Measurements from ENCODE around the gene TMEM63B.
A peak's percentile ranks its signal among the peaks of the same experiment; 100 is the strongest.

TMEM63B gene

GRCh38 chr6:44105993-44106740 lies 21.2 kb upstream of the TMEM63B start:
- Histone ChIP-seq H3K9me3 (ENCODE audit: control insufficient read depth in 5 of 5, low read length in 5 of 5) (no peaks in the 10 kb centered on the region), H3K4me3 (ENCODE audit: low read depth in 1 of 5, low read length in 5 of 5) (no peak overlapping the region), H3K27ac (ENCODE audit: low read depth, low read length) (no peak overlapping the region), H3K27me3 (ENCODE audit: control insufficient read depth in 5 of 5, insufficient read depth in 4 of 5, low read length in 5 of 5) (no peaks in the 10 kb centered on the region), H3K9ac (ENCODE audit: low read length in 5 of 5) (peak overlapping the region in 2 of 5 donors; percentile 10 to 16), H3K4me1 (ENCODE audit: control insufficient read depth in 5 of 5, insufficient read depth in 5 of 5, low read length in 5 of 5) (peaks cover 4 to 46% (median 30%) of the 10 kb centered on the region in 5 donors), H3K36me3 (ENCODE audit: control insufficient read depth in 5 of 5, insufficient read depth in 5 of 5, low read length in 5 of 5) (peaks cover 0 to 36% (median 24%) of the 10 kb centered on the region in 5 donors)

- Histone ChIP-seq H3K27me3 (ENCODE audit: control insufficient read depth in 5 of 5, insufficient read depth in 4 of 5, low read length in 5 of 5) (no peaks in the 10 kb centered on the region), H3K27ac (ENCODE audit: low read depth, low read length) (no peak overlapping the region), H3K9ac (ENCODE audit: low read length in 5 of 5) (no peak overlapping the region), H3K4me3 (ENCODE audit: low read depth in 1 of 5, low read length in 5 of 5) (no peak overlapping the region), H3K9me3 (ENCODE audit: control insufficient read depth in 5 of 5, low read length in 5 of 5) (no peaks in the 10 kb centered on the region), H3K4me1 (ENCODE audit: control insufficient read depth in 5 of 5, insufficient read depth in 5 of 5, low read length in 5 of 5) (peaks cover 4 to 44% (median 30%) of the 10 kb centered on the region in 5 donors), H3K36me3 (ENCODE audit: control insufficient read depth in 5 of 5, insufficient read depth in 5 of 5, low read length in 5 of 5) (peaks cover 5 to 44% (median 33%) of the 10 kb centered on the region in 5 donors)
Measured at GRCh38 chr6:44107017-44107416, 20.3 kb upstream of the TMEM63B start.

GRCh38 chr6:44108471-44108870 lies 18.9 kb upstream of the TMEM63B start:
- Histone ChIP-seq H3K36me3 (ENCODE audit: control insufficient read depth in 5 of 5, insufficient read depth in 5 of 5, low read length in 5 of 5) (peaks cover 8 to 56% (median 44%) of the 10 kb centered on the region in 5 donors), H3K4me3 (ENCODE audit: low read depth in 1 of 5, low read length in 5 of 5) (no peak overlapping the region), H3K9me3 (ENCODE audit: control insufficient read depth in 5 of 5, low read length in 5 of 5) (no peaks in the 10 kb centered on the region), H3K27ac (ENCODE audit: low read depth, low read length) (no peak overlapping the region), H3K27me3 (ENCODE audit: control insufficient read depth in 5 of 5, insufficient read depth in 4 of 5, low read length in 5 of 5) (no peaks in the 10 kb centered on the region), H3K4me1 (ENCODE audit: control insufficient read depth in 5 of 5, insufficient read depth in 5 of 5, low read length in 5 of 5) (peaks cover 4 to 42% (median 29%) of the 10 kb centered on the region in 5 donors), H3K9ac (ENCODE audit: low read length in 5 of 5) (peak overlapping the region in 1 of 5 donors; percentile 15)

GRCh38 chr6:44109212-44109611 lies 18.1 kb upstream of the TMEM63B start:
- Histone ChIP-seq H3K27me3 (ENCODE audit: control insufficient read depth in 5 of 5, insufficient read depth in 4 of 5, low read length in 5 of 5) (no peaks in the 10 kb centered on the region), H3K4me1 (ENCODE audit: control insufficient read depth in 5 of 5, insufficient read depth in 5 of 5, low read length in 5 of 5) (peaks cover 4 to 35% (median 21%) of the 10 kb centered on the region in 5 donors), H3K36me3 (ENCODE audit: control insufficient read depth in 5 of 5, insufficient read depth in 5 of 5, low read length in 5 of 5) (peaks cover 9 to 57% (median 47%) of the 10 kb centered on the region in 5 donors), H3K4me3 (ENCODE audit: low read depth in 1 of 5, low read length in 5 of 5) (no peak overlapping the region), H3K9me3 (ENCODE audit: control insufficient read depth in 5 of 5, low read length in 5 of 5) (no peaks in the 10 kb centered on the region), H3K27ac (ENCODE audit: low read depth, low read length) (no peak overlapping the region), H3K9ac (ENCODE audit: low read length in 5 of 5) (no peak overlapping the region)

GRCh38 chr6:44110005-44110676 lies 17.2 kb upstream of the TMEM63B start:
- H3K4me3 ChIP-seq (ENCODE audit: low read depth in 1 of 5, low read length in 5 of 5): no peak overlapping the region
- H3K27me3 ChIP-seq (ENCODE audit: control insufficient read depth in 5 of 5, insufficient read depth in 4 of 5, low read length in 5 of 5): no peaks in the 10 kb centered on the region
- no peak overlapping the region for H3K9ac ChIP-seq (ENCODE audit: low read length in 5 of 5)
- no peak overlapping the region for H3K27ac ChIP-seq (ENCODE audit: low read depth, low read length)
- peaks cover 11 to 62% (median 46%) of the 10 kb centered on the region in 5 donors for H3K36me3 ChIP-seq (ENCODE audit: control insufficient read depth in 5 of 5, insufficient read depth in 5 of 5, low read length in 5 of 5)
- H3K9me3 ChIP-seq (ENCODE audit: control insufficient read depth in 5 of 5, low read length in 5 of 5): no peaks in the 10 kb centered on the region
- peaks cover 2 to 27% (median 16%) of the 10 kb centered on the region in 5 donors for H3K4me1 ChIP-seq (ENCODE audit: control insufficient read depth in 5 of 5, insufficient read depth in 5 of 5, low read length in 5 of 5)

GRCh38 chr6:44110966-44111365 lies 16.4 kb upstream of the TMEM63B start:
- Histone ChIP-seq H3K27me3 (ENCODE audit: control insufficient read depth in 5 of 5, insufficient read depth in 4 of 5, low read length in 5 of 5) (no peaks in the 10 kb centered on the region), H3K9me3 (ENCODE audit: control insufficient read depth in 5 of 5, low read length in 5 of 5) (no peaks in the 10 kb centered on the region), H3K4me3 (ENCODE audit: low read depth in 1 of 5, low read length in 5 of 5) (no peak overlapping the region), H3K4me1 (ENCODE audit: control insufficient read depth in 5 of 5, insufficient read depth in 5 of 5, low read length in 5 of 5) (peaks cover under 1 to 24% (median 12%) of the 10 kb centered on the region in 5 donors), H3K9ac (ENCODE audit: low read length in 5 of 5) (no peak overlapping the region), H3K27ac (ENCODE audit: low read depth, low read length) (no peak overlapping the region), H3K36me3 (ENCODE audit: control insufficient read depth in 5 of 5, insufficient read depth in 5 of 5, low read length in 5 of 5) (peaks cover 11 to 67% (median 48%) of the 10 kb centered on the region in 5 donors)

GRCh38 chr6:44111434-44112417 lies 15.6 kb upstream of the TMEM63B start:
- Histone ChIP-seq H3K4me3 (ENCODE audit: low read depth in 1 of 5, low read length in 5 of 5) (no peak overlapping the region), H3K27me3 (ENCODE audit: control insufficient read depth in 5 of 5, insufficient read depth in 4 of 5, low read length in 5 of 5) (no peaks in the 10 kb centered on the region), H3K9ac (ENCODE audit: low read length in 5 of 5) (no peak overlapping the region), H3K9me3 (ENCODE audit: control insufficient read depth in 5 of 5, low read length in 5 of 5) (no peaks in the 10 kb centered on the region), H3K27ac (ENCODE audit: low read depth, low read length) (no peak overlapping the region), H3K36me3 (ENCODE audit: control insufficient read depth in 5 of 5, insufficient read depth in 5 of 5, low read length in 5 of 5) (peaks cover 11 to 67% (median 46%) of the 10 kb centered on the region in 5 donors), H3K4me1 (ENCODE audit: control insufficient read depth in 5 of 5, insufficient read depth in 5 of 5, low read length in 5 of 5) (peaks cover 0 to 24% (median 14%) of the 10 kb centered on the region in 5 donors)

GRCh38 chr6:44113414-44113813 lies 13.9 kb upstream of the TMEM63B start:
- no peaks in the 10 kb centered on the region for H3K9me3 ChIP-seq (ENCODE audit: control insufficient read depth in 5 of 5, low read length in 5 of 5)
- no peak overlapping the region for H3K27ac ChIP-seq (ENCODE audit: low read depth, low read length)
- H3K27me3 ChIP-seq (ENCODE audit: control insufficient read depth in 5 of 5, insufficient read depth in 4 of 5, low read length in 5 of 5): no peaks in the 10 kb centered on the region
- no peak overlapping the region for H3K4me3 ChIP-seq (ENCODE audit: low read depth in 1 of 5, low read length in 5 of 5)
- peaks cover 0 to 25% (median 20%) of the 10 kb centered on the region in 5 donors for H3K4me1 ChIP-seq (ENCODE audit: control insufficient read depth in 5 of 5, insufficient read depth in 5 of 5, low read length in 5 of 5)
- peaks cover 11 to 64% (median 40%) of the 10 kb centered on the region in 5 donors for H3K36me3 ChIP-seq (ENCODE audit: control insufficient read depth in 5 of 5, insufficient read depth in 5 of 5, low read length in 5 of 5)
- H3K9ac ChIP-seq (ENCODE audit: low read length in 5 of 5): no peak overlapping the region

GRCh38 chr6:44115866-44116265 lies 11.5 kb upstream of the TMEM63B start:
- Histone ChIP-seq H3K27me3 (ENCODE audit: control insufficient read depth in 5 of 5, insufficient read depth in 4 of 5, low read length in 5 of 5) (no peaks in the 10 kb centered on the region), H3K4me1 (ENCODE audit: control insufficient read depth in 5 of 5, insufficient read depth in 5 of 5, low read length in 5 of 5) (peaks cover 0 to 37% (median 22%) of the 10 kb centered on the region in 5 donors), H3K9ac (ENCODE audit: low read length in 5 of 5) (no peak overlapping the region), H3K4me3 (ENCODE audit: low read depth in 1 of 5, low read length in 5 of 5) (no peak overlapping the region), H3K9me3 (ENCODE audit: control insufficient read depth in 5 of 5, low read length in 5 of 5) (no peaks in the 10 kb centered on the region), H3K27ac (ENCODE audit: low read depth, low read length) (no peak overlapping the region), H3K36me3 (ENCODE audit: control insufficient read depth in 5 of 5, insufficient read depth in 5 of 5, low read length in 5 of 5) (peaks cover 11 to 45% (median 31%) of the 10 kb centered on the region in 5 donors)
